GM18861 (cell line): ENCODE measurements around the gene FKBP8.
"Not testable (repeated sequence)": the region's sequence is repeated elsewhere in the genome, so short reads cannot be mapped to it uniquely, and the experiment has no call there.

Experiments used
- ATAC-seq: cut with Tn5 transposase; IDR thresholded peaks from one replicate; pipeline ENCODE4 v1.9.1; 2021; ENCODE audit not compliant: unreplicated experiment

Gene FKBP8

DNA sequence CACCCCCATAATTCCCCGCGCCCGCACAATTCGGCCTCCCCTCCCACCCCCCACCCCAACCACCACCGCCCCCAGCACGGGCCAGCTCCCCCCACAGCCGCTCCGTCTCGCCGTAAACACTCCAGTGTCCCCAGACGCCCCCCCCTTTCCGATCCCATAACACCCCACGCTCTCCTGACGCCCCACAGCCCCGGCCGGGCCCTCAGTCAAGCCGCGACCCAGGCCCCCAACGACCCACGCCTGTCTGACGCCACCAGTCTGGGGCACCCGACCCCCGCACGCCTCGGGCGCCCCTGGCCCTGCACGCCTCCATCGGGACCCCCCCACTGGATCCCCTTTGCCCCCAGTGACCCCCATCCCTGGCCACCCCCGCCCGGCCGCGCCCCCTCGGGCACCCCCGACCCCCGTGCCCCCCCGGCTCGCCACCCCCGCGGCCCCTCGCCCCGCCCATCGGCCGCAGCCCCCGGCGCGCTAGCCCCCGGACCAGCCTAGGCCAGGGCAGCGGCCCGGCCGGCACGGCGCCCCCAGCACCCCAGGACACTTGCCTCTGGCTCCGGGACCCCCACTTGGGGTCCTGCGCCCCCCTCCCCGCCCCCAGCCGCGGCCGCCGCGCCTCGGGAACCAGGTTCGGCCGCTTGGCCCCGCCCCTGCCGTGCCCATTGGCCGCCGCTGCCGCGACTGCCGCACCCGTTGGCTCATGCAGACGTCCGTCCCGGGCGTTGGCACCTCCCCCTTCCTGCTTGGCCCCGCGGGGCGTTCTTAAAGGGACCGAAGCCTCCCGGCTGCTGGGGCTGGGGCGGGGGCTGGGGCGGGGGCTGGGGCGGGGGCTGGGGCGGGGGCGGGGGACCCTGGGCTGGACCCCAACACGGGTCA lies at the start of gene FKBP8:
TSS of gene FKBP8 (minus strand) at position 633 of the 873 bp plus-strand sequence. CDS start 1,603 bp downstream, outside the sequence.
- ATAC-seq = peak; percentile 74

DNA sequence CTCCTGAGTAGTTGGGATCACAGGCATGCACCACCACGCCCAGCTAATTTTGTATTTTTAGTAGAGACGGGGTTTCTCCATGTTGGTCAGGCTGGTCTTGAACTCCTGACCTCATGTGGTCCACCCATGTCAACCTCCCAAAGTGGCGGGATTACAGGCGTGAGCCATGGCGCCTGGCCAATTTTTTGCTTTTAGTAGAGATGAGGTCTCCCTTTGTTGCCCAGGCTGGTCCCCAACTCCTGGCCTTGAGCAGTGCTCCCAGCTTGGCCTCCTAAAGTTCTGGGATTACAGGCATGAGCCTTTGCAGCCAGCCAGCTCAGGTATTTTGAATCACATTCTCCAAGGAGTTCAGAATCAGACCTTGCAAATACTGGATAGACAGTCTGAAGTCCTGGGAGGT lies 49.4 kb upstream of the FKBP8 start:
- not testable (repeated sequence) for ATAC-seq

DNA sequence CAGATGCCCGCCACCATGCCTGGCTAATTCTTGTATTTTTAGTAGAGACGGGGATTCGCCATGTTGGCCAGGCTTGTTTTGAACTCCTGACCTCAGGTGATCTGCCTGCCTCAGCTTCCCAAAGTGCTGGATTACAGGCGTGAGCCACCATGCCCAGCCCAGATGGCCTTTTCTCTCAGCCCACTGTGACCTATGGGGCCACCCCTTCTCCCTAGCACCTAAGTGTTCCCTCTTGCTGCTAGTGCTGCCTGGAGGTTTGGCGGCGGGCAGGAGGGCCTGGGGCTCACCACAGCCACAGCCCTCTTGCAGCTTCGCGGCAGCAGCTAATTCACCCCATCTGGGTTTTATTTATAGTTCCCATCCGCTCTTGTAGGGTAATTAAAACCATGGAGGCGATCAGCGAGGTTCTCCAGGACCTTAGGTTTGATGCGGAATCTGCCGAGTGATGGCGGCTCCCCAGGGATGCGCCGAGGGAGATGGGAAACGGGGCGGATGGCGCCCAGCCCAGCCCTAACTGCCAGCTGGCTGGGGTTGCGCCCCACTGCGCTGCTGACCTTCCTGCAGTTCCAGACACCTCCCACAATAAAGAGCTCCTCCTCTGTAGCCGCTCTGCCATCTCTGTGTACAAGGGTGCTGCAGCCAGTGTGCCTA lies 48.5 kb upstream of the FKBP8 start:
- no peak for ATAC-seq

DNA sequence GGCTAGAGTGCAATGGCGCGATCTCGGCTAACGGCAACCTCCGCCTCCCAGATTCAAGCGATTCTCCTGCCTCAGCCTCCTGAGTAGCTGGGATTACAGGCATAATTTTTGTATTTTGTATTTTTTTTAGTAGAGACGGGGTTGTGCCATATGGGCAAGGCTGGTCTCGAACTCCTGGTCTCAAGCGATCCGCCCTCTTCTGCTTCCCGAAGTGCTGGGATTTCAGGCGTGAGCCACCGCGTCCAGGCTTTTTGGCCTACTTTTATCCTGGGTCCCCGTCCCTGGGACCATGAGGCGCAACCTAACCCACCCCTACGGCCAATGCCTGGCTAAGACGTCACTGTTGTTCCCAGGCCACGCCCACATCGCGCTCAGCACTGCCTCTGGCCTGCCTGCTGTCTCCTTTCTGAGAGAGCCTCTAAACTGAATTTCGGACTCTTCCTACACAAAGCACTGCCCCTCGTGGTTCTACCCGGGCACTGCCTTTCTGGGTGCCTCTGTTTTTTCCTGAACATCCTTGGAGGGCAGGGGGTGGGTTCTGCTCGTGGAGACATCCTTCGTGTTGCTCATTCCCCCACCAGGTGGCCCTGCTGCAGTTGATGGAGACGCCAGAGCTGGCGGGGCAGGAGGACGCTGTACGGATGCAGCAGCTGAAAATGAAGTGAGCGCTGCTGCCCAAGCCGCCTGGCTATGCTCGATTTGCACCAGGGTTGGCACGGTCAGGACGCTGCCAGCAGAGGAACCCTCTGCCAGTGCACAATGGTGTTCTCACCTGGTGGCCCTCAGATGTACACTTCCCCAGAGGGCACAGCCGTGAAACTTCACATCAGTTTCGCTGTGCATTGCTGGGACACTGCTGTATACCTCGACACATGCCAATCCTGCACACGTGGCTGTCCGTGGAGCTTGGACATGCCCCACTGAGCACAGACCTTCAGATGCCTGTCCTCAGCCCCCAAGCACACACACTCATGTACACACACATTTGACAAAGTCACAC lies 47.2 kb upstream of the FKBP8 start:
- ATAC-seq = no peak

DNA sequence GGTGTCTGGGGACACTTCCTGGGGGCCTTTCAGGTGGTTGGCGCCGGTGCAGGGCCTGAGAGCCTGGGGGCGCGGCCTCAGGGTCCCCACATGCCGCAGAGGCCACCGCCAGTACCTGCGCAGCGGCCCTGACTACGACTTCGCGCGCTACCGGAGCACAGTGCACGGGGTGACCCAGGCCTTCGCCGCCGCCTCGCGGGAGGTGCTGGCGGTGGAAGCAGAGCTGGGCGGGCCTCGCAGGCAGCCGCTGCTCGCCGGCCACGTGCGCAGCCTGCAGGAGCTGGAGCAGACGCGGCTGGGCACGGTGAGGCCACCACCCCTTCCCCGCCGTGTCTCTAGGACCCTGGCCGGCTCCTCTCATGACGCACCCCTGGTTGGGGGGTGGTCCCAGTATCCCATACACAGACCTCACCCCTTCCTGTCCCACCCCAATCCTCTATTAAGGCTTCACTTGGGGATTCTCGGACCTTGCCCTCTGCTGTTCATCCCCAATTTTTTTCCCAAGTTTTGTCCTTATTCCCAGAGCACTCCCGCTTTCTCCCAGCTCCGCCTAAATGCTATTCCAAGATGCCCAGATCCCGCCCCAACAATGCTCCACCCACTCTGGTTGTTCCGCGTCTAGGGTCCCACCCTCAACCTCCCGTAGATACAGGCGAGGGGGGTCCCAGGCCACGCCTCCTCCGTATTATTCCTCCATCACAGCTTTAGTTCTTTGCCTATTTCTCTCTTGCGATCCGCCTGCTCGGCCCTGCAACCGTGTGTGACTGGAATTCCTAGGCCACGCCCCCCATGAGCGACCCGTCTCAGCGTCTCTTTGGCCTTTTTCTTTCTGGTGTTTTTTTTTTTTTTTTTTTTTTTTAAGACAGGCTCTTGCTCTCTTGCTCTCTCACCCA lies 46.3 kb upstream of the FKBP8 start:
- ATAC-seq = no peak

DNA sequence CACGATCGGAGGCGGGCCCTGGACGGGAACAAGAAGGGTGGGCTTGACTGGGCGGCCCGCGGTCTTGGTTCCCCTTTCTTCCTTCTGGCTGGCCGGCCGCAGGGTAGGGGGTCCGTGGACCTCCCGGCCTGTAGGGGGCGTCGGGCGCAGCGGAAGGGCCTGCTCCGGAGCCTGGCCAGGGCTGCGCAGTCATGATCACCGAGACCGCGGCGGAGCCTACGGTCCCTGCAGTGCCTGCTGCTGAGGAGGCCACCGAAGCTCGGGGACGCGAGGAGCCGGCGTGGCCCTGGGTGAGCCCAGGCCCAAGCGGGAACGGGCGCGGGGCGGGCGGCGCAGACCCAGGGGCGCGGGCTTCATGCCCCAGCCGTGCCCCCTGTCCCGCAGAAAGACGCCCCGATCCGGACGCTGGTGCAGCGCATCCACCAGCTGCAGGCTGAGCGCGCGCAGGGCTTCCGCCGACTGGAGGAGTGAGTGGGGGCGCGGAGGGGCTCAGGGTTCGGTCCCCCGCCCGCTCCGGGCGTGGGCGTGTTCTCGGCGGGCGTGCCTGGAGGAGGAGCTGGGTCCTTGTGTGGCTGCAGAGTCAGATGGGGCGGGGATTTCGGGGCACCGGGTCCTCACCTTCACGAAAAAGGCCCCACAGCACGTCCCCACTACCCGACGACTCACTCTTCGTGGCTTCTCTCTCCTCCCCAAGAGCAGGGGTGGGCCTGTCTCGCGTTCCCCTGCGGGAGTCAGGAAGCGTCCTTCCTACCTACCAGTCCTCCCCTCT lies 45.4 kb upstream of the FKBP8 start, which contains the start of gene REX1BD:
TSS of gene REX1BD (plus strand) at position 188 of the 769 bp plus-strand sequence. CDS start at position 192, 4 bp downstream.
- ATAC-seq = peak; percentile 72

DNA sequence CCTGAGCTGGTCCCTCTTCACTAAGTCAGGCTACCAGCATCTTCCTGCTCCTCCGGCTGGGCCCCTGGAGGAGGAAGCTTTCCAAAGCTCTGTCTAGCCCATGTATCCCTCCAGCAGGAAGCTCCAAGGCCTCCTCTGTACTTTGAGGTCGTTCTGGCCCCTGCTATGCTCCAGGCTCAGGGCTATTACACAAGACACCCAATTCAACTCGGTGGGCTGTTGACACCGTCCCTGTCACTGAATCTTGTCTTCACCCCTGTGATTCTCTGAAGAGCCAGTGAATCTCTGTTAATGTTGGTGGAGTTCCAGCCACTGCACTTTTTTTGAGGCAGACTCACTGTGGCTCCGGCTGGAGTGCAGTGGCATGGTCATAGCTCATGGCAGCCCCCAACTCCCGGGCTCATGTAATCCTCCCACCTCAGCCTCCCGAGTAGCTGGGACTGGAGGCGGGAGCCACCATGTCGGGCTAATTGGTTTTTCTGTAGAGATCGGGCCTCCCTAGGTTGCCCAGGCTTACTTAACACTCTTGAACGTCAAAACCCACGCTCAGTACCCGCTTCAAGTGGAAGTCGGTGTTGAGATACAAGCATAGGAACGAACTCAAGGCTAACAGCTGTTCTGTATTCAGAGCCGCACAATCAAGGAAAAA lies 44.7 kb upstream of the FKBP8 start:
- no peak for ATAC-seq

DNA sequence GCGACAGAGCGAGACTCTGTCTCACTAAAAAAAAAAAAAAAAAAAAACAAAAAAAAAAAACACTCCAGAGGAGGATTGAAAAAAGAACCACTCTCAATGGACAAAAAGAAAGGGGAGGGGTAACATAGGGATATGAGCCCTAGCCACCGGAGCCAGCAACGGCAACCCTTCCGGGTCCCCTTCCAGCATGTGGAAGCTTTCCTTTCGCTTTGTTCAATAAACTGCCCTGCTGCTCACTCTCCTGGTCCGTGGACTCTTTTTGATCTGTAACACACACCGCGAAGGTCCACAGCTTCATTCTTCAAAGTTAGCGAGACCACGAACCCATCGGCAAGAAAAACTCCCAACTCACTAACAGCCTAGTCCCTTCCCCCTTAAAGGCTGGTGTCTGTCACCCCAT lies 44.2 kb upstream of the FKBP8 start:
- ATAC-seq = no peak

DNA sequence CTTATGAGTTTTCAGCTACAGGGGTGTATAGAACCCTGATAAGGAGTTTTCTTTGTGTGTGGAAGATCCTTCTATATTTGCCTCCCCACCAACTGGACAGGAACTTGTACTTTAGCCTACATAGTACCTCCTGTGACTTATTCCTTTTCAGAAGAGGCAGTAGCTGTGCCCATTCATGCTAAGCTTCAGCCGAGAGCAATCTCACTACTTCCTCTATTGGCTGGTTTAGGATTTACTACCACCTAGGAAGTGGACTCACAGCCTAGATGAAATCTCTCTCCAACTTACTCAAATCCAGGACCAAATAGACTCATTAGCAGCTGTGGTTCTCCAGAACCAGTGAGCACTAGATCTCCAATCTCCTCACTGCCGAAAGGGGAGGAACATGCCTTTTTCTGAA lies 42.9 kb upstream of the FKBP8 start:
- no peak for ATAC-seq

DNA sequence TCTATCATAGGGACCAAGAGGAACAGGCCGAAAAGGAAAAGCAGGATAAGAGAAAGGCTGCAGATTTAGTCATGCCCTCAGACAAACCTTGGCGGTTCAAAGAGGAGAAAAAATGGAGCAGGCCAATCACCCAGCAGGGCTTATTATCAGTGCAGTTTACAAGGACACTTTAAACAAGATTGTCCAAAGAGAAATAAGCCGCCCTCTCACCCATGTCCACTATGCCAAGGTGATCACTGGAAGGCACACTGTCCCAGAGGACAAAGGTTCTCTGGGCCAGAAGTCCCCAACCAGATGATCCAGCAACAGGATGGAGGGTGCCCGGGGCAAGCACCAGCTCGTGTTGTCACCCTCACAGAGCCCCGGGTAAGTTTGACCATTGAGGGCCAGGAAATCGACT lies 36.9 kb upstream of the FKBP8 start:
- no peak for ATAC-seq

DNA sequence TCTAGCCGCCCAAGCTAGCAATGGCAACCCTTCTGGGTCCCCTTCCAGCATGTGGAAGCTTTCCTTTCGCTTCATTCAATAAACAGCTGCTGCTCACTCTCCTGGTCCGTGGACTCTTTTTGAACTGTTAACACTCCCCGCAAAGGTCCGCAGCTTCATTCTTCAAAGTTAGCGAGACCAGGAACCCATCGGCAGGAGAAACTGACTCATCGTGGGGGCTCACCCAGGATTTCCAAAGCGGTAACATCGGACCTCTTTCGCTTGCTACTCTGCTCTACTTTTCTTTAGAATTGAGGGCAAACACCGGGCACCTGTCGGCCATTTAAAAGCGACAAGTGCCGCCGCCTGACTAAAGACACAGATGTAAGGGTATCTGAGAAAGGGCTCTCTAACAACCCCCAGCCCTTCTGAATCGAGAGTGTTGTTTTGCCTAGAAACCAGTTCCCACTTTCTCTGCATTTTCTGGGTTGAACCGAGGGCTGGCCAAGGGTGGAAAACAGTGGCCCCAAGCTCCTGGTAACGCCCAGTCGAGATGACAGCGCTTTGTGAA lies 34.1 kb upstream of the FKBP8 start:
- no peak for ATAC-seq

DNA sequence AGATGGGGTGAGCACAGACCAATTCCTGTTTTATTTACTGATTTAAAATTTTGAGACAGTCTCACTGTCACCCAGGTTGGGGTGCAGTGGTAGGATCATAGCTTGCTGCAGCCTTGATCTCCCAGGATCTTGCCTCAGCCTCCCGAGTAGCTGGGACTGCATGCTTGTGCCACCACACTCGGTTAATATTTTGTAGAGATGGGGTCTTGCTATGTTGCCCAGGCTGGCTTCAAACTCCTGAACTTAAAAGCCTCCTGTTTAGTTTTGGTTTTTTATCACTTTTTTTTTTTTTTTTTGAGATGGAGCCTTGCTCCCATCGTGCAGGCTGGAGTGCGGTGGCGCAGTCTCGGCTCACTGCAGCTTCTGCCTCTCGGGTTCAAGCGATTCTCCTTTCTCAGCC lies 33.0 kb upstream of the FKBP8 start:
- no peak for ATAC-seq

DNA sequence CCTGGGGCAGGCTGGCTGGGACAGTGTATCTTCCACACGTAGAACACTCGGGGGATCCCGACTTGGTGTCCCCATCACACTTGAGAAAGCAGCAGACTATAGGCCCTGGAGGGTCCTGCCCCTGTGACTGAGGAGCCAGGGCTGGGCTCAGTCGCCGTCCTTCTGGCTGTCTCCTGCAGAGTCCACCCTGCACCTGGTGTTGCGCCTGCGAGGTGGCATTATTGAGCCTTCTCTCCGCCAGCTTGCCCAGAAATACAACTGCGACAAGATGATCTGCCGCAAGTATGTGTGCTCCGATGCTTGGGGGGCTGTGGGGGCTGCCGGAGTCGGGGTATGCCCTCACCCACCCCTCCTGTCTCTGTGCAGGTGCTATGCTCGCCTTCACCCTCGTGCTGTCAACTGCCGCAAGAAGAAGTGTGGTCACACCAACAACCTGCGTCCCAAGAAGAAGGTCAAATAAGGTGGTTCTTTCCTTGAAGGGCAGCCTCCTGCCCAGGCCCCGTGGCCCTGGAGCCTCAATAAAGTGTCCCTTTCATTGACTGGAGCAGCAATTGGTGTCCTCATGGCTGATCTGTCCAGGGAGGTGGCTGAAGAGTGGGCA lies 31.4 kb upstream of the FKBP8 start:
- ATAC-seq = no peak

DNA sequence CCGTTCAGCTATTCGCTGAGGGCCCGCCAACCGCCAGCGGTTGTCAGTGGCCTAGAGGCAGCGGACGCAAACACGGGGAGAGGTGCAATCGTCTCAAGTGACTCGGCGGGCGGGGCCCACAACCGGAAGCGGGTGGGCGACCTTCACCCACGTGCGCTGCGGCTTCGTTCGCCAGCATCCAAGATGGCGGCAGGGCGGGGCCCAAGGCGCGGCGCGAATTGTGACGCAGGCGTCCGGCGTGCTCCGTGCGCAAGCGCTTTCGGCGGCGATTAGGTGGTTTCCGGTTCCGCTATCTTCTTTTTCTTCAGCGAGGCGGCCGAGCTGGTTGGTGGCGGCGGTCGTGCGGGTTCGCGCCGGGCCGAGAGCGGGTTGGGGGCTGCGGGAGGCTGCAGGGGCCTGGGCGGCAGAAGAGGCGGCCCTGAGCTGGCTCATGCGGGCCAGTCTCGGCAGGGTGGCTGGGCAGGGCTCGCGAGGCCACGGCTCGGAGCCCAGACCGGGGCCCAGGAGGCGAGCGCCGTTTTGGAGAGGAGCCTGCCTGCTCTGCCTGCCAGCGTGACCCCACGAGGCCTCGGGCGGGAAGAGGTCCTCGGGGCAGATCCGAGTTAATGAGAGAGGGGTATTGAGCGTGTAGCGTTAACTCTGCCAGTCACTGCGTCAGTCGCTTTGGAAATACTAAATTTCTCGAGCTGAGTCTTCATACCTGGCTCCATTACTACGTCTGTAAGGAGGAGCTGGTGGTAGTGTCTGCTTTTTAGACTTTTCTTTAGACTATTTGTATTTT lies 28.4 kb upstream of the FKBP8 start, which contains the start of gene UBA52:
TSS of gene UBA52 (plus strand) at position 294 of the 781 bp plus-strand sequence. CDS start 1,444 bp downstream, outside the sequence.
- ATAC-seq = peak; percentile 91

DNA sequence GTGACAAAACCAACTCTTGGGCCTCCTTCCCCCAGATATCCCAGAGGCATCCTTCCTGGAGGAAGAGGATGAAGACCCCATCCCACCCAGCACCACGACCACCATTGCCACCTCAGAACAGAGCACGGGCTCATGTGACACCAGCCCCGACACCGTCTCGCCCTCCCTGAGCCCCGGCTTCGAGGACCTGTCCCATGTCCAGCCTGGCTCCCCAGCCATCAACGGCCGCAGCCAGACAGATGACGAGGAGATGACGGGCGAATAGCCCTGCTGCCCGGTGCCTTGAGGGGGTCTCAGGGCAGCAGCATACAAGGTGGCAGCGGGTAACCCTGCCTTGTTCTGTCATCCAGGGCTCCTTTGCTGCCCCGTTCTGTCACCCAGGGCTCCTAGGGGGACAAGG lies 25.0 kb upstream of the FKBP8 start:
- ATAC-seq = no peak

DNA sequence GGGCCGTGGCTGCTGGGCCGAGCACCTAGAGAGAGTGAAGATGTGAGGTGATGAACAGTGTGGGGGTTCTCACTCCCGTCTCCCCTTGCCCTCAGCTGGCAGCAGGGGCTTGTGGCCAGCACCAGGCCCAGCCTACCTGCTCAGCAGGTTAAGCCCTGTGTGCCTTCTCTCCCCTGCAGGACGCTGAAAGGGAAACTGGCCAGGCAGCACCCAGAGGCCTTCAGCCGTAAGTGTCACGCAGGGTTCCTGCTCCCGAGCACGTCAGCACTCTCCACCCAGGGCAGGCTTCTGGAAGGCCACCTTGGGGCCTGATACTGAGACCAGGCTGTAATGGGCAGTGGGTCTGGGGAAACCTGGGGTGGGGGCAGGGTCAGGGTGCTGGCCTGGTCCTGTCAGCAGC lies 23.6 kb upstream of the FKBP8 start:
- no peak for ATAC-seq

DNA sequence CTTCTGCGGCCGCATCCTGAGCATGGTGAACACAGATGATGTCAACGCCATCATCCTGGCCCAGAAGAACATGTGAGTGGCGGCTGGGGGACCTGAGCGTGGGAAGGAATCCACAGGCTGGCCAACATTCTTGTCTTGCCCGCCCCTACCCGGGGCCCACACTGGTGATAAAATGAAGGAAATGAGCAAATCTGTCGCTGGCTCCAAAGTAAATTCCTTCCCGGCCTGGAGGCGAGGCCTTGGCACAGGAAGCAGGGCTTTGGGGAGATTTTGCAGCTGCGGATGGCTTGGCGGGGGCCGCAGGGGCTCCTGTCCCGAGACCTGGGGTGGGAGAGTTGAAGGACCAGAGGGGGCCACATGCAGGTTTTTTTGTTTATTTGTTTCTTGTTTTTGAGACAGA lies 18.7 kb upstream of the FKBP8 start:
- no peak for ATAC-seq
